Middle frontal gyrus (tissue), 1 donor: Measurements from ENCODE around the gene GPATCH2L.

Experiments
- DNase-seq: peaks from one replicate; pipeline ENCODE4 v3.0.0-alpha.2; 2015; ENCODE audit warnings: low spot score; ENCODE audit errors: extremely low spot score

The GPATCH2L gene

DNA sequence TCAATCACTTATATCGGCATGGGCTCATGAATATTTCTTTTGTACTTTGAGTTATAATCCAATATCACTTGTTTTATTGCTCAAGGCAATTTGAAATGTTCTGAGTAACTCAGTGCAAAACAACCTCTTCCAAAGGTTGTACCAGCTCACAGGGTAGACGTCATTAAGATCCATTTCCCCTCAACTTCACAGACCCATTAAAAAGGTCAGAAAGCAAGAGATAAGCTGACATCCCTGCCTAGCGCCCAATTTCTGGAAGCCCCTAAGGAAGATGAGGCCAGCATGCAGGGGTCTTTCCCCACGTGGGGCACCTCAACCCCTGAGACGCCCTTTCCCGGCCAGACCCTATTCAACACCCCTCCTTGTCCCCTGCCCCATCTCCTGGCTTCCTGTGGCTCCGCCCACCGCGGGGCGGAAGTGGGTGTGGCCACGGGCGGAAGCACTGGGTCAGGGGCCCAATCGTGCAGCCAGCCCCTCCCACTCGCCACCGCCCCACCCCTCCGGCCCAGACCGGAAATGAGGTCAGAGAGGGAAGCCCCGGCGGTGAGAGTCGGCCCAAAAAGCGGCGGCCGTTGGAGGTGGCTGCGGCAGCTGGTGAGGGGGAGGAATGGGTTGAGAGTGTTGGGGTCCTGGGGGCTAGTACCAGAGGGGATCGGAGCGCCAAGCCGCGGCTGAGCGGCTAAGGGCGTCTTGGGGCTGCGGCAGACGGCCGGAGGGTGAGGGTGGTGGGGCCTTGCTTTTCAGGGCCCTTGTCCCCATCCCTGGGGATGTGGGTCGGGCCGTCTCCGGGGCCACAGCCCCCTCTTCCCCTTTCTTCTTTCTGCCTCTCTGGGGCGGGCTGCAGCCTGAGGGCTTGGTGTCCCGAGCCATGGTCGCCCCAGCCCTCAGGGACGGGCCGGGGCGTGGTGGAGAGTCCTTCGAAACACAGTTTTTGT, at the start of gene GPATCH2L:
Gene GPATCH2L (plus strand): TSS at position 525 of the 935 bp plus-strand sequence. CDS start 2,442 bp downstream, outside the sequence.
- peak; percentile 82 for DNase-seq

- DNase-seq = no peak
Measured at GRCh38 chr14:76104802-76105355, 46.8 kb upstream of the GPATCH2L start.

GRCh38 chr14:76106188-76106587, 45.5 kb upstream of the GPATCH2L start:
- DNase-seq = no peak

DNA sequence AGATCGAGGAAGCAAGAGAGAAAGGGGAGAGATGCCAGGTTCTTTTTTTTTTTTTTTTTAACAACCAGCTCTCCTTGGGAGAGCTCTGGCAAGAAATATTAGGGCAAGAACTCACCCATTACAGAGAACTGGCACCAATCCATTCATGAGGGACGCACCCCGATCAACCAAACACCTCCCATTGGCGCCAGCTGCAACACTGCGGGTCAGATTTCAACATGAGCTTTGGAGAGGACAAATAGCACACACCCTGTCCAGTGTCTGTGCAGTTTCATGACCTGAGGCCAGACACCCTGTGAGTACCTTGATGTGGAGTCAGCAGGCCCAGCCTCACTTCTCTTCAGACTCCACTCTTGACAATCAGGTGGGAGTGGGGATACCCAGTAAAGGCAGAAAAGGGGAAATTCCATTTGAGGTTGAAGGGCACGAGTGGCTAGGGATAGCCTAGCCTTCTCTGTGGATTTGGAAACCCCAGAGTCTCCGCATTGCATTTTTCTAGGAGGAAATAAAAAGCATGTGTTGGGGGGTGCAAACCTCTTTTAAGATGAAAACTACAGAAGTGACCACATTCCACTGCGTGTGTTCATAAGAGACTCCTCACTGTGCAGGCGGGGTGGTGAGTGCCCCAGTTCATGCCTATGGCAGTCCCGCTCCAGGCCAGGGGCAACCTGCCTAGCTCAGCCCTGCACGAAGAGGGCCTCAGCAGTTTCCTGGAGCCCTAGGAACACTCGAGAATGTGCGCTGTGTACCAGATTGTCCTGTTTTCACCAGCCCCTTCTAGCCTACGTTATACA, 42.4 kb upstream of the GPATCH2L start:
- no peak for DNase-seq

- DNase-seq = no peak
Measured at GRCh38 chr14:76112889-76113624, 38.7 kb upstream of the GPATCH2L start.

DNA sequence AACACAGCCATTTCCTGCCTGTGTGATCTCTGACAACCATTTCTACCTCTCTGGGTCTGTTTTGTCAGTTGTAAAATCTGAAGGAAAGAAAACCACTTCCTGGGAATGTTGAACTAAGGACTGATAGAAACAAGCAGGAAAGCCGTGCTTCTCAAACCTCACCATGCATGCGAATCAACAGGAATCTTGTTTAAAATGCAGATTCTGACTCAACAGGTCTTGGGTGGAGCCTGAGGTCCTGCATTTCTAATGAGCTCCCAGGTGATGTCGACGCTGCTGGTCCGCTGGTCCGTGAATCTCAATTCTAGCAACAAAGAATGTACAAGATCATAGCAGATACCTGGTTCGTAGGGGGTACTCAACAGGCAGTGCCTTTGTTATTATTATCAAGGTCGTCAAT, 38.0 kb upstream of the GPATCH2L start:
- no peak for DNase-seq

DNA sequence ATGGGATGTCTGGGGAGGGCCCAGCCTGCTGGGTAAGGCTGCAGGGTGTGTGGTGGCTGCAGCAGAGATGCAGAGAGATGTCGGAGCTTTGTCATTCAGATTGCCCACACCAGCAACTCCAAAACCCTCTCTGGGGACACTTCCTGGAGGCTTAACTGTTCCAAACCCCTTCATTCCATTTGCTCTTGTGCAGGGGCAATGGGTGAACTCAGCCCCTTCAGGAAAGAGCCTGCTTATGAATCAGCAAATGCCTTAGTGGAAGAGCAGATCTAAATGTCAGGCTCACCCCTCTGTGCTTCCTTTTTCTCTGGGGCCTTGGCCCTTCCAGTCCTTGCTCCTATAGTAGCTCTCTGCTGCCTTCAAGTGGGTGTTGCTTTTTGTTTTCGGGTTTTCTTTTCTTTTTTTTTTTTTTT, 36.7 kb upstream of the GPATCH2L start:
- DNase-seq = no peak

- no peak for DNase-seq
Measured at GRCh38 chr14:76117789-76118484, 33.8 kb upstream of the GPATCH2L start.

GRCh38 chr14:76118594-76118993, 33.1 kb upstream of the GPATCH2L start:
- DNase-seq = no peak

- DNase-seq = no peak
Measured at GRCh38 chr14:76121089-76121748, 30.5 kb upstream of the GPATCH2L start.

GRCh38 chr14:76123426-76124225, 28.1 kb upstream of the GPATCH2L start:
- DNase-seq = no peak

GRCh38 chr14:76125511-76125910, 26.2 kb upstream of the GPATCH2L start:
- DNase-seq = no peak

DNA sequence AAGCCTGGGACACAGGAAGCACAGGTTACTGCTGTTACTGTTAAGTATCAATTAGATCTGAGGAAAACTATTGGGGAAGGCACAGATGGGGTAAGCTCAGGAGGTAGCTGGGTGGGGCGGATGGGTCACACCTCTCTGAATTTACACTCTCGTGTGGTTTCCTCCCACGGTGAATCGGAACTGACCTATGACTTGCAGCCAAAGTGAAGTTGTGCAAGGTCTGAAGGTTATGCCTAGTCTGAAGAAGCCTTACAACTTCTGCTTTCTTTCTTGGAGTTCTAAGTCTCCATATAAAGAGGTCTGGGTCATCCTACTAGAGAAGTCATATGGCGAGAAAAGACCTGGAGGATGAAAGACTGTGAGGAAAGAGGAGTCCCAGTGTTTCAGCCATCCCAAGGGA, 25.6 kb upstream of the GPATCH2L start:
- no peak for DNase-seq

DNA sequence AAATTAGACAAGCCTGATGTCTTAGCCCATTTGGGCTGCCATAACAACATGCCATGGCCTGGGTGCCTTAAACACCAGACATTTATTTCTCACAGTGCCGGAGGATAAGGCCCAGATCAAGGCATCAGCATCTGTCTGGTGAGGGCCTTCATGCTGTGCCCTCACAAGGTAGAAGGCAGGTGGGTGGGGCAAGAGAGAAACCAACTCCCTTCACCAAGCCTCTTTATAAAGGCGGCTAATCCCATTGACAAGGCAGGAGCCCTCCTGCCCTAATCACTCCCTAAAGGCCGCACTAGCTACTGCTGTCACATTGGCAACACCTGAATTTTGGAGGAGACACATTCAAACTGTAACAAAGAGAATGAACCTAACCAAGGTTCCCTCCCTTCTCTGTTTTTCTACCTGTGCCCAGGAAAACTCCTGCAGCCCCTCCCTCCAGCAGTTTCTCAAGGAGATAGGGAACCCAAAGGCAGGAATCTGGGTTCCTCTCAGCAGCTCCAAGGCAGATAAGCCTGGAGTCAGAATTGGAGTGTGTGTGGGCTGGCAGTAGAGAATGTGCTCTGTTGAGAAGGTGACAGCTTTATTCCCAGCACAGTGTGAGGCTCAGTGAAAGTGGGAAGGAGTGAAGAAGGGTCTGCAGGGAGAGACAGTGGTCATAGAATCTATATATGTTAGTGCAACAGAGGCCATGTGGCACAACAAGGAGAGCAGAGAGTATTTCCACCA, 21.7 kb upstream of the GPATCH2L start:
- DNase-seq = no peak

DNA sequence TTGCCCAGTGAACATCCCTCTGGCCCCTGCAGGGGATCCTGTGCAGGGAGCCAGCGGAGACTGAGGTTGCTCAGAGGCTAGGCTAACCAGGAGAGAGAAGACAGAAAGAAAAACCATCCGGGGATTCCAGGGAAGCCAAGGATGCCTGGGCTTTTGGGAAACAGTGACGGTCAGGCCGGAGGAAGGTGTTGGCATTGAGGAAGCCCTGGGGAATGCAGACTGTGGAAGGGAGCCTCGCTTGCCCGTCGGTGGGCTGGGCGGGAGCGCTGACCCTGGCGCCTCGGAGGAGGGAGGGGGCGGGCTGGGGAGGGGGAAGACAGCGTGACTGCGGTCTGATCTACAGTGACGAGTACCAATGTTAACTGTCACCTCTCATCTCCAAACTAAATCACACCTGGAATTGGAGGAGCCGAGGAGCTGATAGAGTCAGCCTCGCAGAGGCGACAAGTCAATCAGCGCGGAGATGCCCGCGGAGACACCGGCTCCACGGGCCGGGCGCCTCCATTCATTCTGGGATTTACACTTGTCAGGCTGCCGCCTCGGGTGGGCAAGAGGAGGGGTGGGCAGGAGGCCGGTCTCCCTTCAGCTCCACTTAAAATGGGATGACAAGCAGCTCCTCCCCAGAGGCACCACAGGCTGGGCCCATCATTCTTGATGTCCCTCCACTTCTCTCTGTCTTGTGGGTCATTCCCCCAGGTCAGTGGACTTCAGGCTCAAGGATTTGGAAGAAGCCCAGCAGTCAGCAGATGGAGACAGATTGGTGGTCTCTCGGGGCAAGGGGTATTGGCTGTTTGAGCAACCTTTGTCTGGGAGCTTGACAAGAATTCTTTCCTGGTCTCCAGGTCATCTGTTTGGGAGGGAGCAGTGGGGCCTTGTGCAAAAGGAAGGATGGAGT, 20.4 kb upstream of the GPATCH2L start:
- DNase-seq = no peak

- DNase-seq = no peak
Measured at GRCh38 chr14:76133103-76133502, 18.6 kb upstream of the GPATCH2L start.

GRCh38 chr14:76134231-76134630, 17.5 kb upstream of the GPATCH2L start:
- no peak for DNase-seq

DNA sequence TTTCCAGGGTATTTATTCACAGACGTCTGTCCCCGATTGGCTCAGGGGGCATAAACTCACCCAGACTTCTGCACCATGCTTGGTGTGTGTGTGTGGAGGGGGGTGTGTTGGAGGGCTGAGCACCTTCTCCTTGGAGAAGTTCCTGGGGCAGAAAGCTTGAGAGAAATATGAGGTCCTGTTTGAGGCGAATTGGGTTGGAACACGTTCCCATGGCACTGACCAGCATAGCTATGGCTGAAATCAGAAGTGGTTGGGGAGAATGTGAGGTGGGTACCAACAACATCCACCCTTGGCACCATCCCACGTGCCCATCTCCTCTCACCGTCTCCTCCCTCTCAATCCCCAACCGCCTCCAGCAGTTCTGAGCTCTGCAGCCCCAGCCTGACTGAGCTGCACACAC, 16.0 kb upstream of the GPATCH2L start:
- no peak for DNase-seq
